ENCODE measurements around the gene FLG2.

DNA sequence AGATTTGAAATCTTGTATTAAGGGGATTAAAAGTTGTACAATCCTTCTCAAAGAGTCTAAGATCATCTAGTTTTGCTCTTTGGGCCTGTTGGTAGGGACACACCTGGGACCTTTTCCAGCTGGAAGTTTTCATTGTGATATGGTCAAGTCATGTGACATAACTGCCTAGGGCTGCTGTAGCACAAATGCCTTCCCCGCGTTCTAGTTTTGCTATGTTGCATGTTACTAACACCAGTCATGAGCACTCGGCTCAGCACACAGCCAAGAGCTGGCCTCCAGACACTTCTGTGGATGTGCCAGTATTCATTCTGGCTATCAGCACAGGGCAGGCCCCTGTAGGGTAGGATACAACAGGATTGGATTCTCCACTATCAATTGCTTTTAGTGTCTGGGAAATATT, 14.6 kb upstream of the FLG2 start:
- TF ChIP-seq, protein P1, sequence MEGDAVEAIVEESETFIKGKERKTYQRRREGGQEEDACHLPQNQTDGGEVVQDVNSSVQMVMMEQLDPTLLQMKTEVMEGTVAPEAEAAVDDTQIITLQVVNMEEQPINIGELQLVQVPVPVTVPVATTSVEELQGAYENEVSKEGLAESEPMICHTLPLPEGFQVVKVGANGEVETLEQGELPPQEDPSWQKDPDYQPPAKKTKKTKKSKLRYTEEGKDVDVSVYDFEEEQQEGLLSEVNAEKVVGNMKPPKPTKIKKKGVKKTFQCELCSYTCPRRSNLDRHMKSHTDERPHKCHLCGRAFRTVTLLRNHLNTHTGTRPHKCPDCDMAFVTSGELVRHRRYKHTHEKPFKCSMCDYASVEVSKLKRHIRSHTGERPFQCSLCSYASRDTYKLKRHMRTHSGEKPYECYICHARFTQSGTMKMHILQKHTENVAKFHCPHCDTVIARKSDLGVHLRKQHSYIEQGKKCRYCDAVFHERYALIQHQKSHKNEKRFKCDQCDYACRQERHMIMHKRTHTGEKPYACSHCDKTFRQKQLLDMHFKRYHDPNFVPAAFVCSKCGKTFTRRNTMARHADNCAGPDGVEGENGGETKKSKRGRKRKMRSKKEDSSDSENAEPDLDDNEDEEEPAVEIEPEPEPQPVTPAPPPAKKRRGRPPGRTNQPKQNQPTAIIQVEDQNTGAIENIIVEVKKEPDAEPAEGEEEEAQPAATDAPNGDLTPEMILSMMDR (IDR thresholded peaks at IDR 0.05 in 8 of 11, conservative IDR thresholded peaks at IDR 0.05 in 3 of 11) = no peak
- TF ChIP-seq POLR2A (IDR thresholded peaks at IDR 0.05) (no peak), POLR2AphosphoS5 (IDR thresholded peaks at IDR 0.05) (no peak)

Data from spleen (tissue), 7 donors.